Measurements from ENCODE around the gene CELSR1.
"Not testable (repeated sequence)": the region's sequence is repeated elsewhere in the genome, so short reads cannot be mapped to it uniquely, and the experiment has no call there.

Gene CELSR1

DNA sequence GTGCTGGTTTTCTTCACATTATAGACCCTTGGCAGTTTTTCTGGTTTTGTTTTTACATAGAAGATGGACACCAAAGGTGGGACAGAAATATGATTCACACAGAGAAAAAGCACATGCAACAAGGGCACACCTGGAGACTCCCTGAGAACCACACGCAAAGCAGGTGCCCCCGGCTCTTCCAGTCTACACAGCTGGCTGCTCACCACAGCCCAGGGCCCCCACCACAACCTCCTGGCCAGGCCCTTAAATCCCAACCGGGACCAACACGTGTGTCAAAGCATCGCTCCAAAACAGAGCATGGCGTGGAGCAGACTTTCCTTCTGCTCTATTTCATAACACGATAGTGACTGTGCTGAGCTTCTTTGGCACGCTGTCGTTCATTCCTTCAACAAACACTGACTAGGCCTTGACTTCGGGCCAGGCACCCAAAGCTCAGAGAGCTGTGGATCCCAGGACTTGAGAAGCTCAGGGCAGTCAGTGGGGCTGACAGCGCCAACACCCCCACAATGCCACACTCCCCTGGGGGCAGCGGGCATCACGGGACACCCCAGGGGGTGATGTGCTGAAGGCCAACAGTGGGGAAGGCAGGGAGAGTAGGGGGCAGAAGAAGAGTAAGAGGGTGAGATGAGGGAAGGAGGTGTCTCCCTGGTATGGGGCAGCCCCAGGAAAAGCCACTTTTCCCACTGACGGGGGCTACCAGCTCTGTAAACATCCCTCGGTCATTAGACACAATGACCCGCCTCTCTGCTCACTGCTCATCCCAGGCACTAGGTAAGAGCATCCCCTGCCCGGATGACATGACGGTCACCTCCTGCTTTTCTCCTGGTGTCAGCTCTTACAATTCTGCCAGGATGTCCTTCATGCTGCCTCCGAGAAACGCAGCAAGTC lies 26.0 kb downstream of the CELSR1 start:
- DNase-seq, result no peak

DNA sequence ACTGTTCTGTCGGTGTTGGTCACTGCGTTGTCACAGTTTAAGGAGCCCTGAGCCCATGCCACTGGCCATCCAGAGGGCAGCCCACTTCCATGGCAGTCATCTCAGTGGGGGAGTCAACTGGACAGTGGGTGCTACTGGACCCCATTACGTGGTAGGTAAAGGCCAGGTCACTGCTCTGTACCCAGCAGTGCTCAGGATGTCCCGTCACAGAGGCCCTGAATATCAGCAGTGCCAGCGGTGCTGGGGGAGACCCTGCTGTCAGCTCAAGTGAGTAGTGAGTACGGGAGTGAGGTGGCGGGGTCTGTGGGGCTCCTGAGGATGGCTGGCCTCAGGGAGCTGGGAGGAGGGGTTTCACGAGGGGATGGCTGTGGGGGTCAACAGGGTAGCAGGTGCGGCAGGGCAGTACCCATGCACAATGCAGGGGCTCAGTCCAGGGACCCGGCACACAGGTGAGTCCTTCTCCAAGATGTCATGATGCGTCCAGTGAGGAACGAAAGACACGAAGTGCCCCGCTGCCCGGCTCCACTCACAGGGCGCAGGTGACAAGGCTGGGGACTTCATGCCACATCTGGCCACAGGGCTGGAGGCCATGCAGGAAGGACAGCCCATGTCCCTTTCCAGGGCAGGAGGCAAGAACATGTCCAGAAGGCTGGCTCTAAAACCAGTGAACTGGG lies 27.9 kb downstream of the CELSR1 start:
- no peak for DNase-seq

GRCh38 chr22:46508491-46508999 lies 28.9 kb downstream of the CELSR1 start:
- DNase-seq, result no peak

DNA sequence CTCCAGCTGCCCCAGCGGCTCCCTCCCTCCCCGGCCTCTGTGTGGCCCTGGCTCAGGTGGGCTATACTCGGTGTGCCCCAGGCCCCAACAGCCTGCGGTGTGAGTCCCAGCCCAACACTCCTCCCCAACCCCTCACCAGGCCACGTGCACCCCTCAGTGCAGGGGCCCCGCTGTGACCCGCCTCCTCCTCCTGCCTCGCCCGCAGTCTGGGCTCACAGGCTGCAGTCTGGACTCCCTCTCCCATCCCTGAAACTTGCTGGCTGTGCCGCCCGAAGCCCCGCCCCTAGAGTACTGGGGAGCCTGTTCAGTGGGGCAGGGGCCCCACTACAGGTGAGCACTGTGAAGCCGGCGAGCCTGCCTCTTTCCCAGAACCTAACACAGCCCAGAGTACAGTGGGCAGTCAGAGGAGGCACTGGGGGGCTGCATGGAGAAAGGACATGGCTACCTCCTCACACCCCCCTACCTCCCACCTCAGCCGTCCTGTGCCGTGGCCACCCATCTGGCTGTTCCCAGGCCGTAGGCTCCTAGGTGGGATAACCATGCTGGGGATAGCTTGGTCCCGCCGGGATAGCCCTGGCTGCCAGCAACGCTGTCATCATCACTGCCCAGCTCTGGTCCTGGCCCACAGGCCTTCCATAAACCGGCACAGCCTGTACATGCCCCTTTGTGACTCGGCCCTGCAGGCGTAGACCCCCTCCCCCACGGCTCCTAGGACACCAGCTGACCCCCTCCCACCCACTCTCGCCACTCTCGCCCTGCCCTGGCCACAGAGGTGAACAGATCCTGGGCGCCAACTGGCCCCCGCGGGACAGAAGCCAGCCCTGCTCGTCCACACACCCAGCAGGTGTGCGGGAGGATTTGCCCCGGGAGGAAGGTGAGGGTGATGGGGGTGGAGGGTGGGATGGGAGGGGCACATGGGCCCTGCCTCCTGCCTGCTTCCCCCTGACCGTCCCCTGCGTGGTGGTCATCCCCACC lies 29.7 kb downstream of the CELSR1 start:
- DNase-seq, result no peak

GRCh38 chr22:46504584-46504983 lies 32.8 kb downstream of the CELSR1 start:
- DNase-seq, result no peak

DNA sequence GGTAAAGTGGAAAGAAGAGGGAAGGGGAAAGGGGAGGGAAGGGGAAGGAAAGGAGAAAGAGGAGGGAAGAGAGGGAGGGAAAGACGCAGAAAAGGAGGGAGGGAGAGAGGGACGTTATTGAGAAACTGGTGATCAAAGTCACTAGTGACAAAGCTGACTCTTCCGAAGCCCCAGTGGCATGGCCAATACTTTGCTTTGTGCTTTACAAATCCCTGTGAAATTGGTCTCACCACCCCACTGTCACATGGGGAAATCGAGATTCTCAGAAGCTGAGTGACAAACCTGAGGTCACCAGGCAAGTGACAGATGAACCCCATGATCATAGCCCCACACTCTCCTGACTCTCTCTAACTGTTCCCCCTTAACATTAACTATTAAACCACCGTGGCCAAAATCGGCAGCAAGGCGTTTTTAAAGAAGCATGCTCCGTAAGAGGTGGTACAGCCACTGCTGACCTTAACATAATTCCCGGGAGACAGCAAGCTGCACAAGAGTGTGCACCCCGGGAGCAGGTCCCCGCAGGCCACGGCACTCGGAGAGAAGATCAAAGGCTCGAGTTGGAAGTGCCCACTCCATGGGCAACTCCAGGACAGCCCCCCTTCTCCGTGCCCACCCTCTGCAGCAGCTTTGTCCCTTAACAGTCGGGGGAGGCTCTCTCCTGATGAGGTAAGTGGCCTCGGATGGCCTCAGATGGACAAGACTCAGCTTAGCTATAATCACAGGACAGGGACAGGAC lies 34.8 kb downstream of the CELSR1 start:
- no peak for DNase-seq

DNA sequence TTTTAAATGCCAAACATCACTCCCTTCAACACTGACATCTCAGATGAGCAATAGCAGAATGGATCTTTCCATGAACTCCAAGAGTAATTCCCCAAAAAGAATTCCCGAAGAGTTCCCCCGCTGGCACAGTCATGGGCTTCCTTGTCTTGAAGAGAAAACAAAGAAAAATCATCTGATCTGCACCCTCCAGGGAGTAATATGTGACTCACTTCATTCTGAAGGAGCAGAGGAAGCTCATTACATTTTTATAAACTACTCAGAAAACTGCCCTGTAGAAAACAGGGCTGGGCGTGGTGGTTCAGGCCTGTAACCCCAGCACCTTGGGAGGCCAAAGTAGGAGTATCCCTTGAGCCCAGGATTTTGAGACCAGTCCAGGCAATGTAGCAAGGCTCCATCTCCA lies 35.7 kb downstream of the CELSR1 start:
- DNase-seq, result no peak

GRCh38 chr22:46501265-46501664 lies 36.2 kb downstream of the CELSR1 start:
- not testable (repeated sequence) for DNase-seq

GRCh38 chr22:46500201-46500600 lies 37.2 kb downstream of the CELSR1 start:
- DNase-seq, result no peak

- no peak for DNase-seq
These were observed 37.6 kb downstream of the CELSR1 start for GRCh38 chr22:46499805-46500189.

DNA sequence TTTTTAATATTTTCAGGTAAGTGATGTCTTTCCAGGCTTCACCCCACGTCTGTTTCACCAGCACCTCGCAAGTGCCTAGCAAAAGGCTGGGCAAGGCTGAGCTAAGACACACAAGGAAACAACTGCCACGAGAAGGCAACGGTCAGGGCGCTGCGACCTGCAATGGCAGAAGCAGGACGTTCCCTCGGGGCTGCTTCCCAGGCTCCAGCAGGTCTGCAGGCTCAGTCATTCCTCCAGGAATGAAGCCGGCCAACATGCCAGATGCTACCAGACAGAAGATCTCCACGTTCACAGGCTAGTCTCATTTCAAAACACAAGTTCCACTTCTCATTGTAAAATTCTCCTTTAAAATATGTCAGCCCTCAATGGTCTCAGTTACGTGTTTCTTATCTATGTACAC lies 45.5 kb downstream of the CELSR1 start:
- no peak for DNase-seq

DNA sequence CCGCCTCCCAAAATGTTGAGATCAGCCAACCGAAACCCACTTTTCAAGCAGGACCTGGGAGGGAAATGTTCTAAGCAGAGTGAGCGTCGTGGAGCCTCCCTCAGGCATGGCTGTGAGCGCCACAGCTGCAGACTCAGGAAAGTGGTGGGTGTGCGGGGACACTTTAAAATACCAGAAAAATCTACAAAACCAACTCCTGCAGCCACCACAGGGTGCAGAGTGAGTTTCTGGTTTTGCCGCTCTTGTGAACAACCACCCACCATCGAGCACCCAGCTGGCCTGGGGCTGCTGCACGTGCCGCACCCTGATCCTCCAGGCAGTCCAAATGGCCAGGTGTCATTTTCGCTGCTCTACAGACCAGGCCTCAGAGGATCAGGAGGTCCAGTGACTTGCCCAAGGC lies 46.9 kb downstream of the CELSR1 start:
- DNase-seq, result no peak

GRCh38 chr22:46486996-46487717 lies 50.3 kb downstream of the CELSR1 start:
- no peak for DNase-seq

- no peak for DNase-seq
These were observed 52.4 kb downstream of the CELSR1 start for GRCh38 chr22:46484861-46485595.

GRCh38 chr22:46484156-46484860 lies 53.1 kb downstream of the CELSR1 start:
- DNase-seq, result no peak

DNA sequence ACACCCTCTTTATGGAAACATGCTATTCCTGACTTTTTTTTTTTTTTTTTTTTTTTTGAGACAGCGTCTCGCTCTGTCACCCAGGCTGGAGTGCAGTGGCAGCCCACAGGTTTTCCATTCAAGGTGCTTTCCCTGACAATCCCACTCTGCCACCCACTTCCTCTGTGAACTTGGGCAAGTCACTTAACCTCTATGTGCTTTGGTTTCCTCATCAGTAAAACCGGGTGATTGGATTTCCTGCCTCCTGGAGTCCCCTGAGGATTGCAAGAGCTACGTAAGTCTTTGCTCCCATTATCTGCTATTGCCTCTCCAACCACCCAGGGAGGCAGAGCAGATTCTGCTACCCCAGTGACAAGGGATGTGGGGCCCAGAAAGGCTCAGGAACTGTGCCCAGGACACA lies 54.1 kb downstream of the CELSR1 start:
- no peak for DNase-seq

- DNase-seq, result no peak
These were observed 55.3 kb downstream of the CELSR1 start for GRCh38 chr22:46482056-46482675.

DNA sequence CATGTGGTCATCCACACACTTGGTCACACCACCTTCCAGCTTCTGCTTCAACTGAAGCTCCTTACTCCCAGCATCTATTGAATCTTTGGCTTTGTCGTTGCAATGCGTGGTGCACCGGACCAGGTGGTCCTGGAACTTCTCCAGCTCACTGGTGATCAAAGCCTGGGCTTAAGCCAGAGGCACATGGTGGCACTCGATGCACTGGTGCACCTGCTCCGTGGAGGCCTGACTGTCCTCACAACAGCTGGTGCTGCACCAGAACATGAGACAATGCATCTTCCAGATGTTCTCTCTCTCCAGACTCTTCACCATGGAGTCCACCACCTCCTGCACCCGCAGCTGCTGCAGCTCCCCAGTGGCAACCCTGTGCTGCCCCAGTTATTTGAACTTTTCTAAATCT lies 56.0 kb downstream of the CELSR1 start:
- DNase-seq, result no peak

- DNase-seq, result no peak
These were observed 57.0 kb downstream of the CELSR1 start for GRCh38 chr22:46480396-46480795.

DNA sequence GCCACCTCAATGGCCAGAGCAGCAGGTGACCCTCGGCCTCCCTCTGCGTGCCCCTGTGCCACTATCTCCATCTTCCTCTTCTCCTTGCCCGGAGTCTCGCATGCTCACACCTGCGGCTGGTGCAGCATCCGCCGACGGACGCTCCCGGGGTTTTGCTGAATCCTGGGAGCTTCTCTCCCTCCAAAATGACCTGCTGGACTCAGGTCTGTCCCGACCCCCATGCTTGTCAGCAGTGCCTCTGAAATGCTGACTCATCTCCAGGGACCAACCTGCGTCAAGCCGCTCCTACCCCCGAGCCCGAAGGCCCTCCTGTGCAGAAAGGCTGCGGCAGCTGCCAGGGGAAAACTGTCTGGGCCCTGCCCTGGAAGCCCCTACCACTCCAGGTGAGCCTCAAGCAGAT lies 58.4 kb downstream of the CELSR1 start:
- DNase-seq, result no peak
